SH-SY5Y (cell line): ENCODE measurements around the gene ZSCAN29.

ENCODE experiments used
- GATA2 ChIP-seq: IDR thresholded peaks from 2 replicates; pipeline ENCODE4 v1.6.1; 2011; ENCODE audit warnings: mild to moderate bottlenecking, low read depth, low read length
- GATA3 ChIP-seq: IDR thresholded peaks from 2 replicates; pipeline ENCODE4 v1.6.1; 2011; ENCODE audit warnings: low read depth, mild to moderate bottlenecking, low read length, moderate library complexity

Gene ZSCAN29

DNA sequence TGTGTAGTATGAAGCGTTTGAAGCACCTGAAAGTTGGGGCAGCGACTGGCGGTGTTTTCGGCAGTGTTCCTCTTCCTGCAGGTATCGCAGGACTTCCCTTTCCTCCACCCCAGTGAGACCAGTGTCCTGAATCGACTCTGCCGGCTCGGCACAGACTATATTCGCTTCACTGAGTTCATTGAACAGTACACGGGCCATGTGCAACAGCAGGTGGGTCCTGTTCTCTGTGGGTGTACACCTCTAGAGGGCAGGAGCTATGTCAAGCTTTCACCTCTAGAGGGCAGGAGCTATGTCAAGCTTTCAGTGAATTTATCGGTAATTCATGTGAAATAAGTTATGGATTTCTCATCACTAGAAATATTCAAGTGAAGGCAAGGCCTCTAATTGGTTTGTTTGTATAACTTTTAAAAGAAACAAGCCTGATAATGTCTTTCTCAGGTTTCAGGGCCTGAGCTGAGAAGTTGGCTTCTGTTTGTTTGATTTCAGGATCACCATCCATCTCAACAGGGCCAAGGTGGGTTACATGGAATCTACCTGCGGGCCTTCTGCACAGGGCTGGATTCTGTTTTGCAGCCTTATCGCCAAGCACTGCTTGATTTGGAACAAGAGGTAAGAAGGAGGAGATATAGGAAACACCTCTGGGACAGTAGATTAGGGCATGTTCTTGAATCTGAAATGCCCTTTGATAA, 5.3 kb upstream of the ZSCAN29 start:
- TF ChIP-seq GATA3 (no peak), GATA2 (no peak)

DNA sequence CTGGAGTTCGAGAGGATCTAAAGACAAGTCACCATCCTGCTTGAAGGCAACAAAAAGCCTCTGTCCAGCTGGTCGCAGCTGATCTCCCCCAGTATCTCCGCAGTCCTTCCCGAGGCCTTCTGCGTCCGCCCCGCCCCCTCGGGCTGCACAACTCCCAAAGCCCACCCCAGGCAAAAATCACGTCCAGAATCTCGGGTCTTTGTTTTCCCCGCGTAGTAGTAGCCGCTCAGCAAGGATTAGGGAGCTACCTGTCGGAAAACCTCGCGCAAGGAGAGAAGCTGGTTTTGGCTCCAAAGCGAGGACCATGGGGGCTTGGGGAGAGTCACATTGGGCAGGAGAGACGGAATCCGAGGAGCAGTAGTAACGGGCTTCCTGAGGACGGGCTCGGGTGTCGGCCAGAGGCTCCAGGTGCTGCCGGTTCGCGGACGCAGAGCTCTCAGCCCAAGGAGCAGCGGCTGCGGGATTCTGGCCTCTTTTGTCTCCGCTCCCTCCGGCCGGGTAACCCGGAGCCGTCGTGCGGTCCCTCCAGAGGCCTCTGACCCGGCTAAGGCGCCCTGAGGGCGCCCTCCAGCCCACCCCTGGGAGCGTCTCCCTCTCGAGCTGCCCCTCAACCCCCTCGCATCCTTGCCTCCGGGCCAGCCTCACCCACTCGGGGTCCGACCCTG, 401 bp downstream of the ZSCAN29 start:
- TF ChIP-seq GATA2: no peak
- no peak for TF ChIP-seq GATA3

DNA sequence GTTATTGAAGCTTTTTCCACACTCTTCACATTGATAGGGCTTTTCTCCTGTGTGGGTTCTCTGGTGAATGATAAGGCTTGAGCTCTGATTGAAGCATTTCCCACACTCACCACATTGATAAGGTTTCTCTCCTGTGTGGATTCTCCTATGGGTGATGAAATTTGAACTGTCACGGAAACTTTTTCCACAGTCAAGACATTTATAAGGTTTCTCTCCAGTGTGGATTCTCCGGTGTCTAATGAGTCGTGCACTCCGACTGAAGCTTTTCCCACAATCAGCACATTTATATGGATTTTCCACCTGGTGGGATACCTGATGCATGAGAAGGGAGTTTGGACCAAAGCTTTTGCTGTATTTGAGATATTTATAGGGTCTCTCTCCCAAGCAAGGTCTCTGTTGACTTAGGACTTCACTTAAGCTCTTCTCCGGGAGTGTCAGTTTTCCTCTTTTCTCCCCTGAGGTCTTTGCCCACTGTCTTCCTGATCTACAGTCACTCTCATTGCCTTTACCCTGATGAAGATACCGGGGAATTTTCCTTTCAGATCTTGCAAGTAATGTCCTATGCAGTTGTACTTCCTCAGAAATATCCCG, 9.4 kb downstream of the ZSCAN29 start:
- no peak for TF ChIP-seq GATA2
- no peak for TF ChIP-seq GATA3

DNA sequence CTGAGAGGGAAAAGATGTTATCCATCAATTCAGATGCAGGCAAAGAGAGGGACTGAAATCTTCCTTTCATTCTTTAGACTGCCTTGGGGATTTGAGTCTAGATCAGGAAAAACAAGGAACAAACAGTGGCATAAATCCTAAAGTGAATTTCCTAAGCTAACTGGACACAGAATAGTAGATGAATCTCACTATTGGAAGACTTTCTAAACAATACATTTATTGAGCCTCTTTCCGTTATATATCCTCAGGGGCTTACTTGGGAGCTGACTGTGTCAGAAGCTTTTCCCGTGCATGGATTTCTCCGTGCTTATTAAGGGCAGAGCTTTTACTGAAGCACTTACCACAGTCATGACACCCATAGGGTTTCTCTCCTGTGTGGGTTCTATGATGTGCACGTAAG, 10.0 kb downstream of the ZSCAN29 start:
- TF ChIP-seq GATA2: no peak
- no peak for TF ChIP-seq GATA3

DNA sequence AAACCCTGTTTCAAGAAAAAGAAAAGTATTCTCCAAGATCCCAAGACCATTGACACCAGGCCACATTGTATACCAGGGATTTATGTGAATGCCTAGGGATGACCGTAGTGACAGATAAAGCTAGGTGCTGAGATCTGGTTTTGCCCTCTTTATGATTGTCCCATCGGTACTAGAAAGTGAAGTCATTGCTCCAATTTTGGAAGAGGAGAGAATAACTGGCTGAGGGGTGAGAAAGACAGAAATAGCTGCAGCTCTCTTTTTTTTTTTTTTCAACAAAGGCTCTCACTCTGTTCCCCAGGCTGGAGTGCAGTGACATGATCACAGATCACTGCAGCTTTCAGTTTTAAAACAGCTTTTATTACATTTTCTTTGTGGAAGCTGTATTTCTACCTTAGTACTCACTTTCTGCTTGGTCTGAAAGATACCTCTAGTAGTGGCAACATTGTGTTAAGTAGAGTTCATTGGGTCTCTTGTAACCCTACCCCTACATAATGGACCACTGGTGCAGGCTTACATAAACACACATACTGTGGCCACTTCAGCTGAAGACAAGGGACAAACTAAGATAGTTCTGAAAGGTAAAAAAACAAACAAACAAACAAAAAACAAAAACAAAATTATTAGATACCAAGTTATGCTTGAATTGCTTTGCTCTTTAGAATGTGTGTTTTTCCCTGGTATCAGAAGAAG, 18.0 kb downstream of the ZSCAN29 start:
- no peak for TF ChIP-seq GATA3
- no peak for TF ChIP-seq GATA2

DNA sequence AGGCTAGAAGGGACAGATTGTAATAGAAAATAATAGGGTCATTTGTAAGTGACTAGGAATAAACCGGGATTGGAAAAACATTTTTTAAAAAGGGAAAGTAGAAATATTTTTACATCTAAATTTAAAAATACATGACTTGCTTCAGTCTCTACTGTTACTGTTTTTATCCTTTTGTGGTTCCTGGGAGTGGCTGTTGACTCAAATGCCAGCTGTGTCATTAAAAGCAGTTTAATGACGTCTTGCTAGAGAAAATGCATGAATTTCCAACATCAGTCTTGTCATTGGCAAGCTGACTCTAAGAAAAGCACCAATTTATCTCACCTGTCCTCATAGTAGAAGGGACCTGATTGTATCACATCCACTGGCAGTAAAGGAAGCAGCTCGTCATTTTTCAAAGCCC, 23.7 kb downstream of the ZSCAN29 start:
- TF ChIP-seq GATA3 (no peak), GATA2 (no peak)

DNA sequence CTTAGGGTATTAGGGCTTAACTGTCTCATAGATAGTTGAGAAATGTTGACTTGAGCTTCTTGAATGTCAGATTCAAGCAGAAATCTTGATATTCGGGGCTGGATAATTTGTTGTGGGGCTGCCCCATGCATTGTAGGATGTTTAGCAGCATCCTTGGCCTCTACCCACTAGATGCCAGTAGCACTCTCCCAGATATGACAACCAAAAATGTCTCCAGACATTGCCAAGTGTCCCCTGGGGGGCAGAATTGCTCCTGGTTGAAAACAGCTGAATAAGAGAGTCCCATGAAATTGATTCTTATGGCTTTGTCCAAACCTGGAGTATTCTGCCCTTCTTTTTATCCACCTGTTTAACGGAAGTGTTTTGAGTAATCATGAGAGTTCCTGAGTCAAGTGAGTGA, 24.5 kb downstream of the ZSCAN29 start:
- TF ChIP-seq GATA3: no peak
- no peak for TF ChIP-seq GATA2

DNA sequence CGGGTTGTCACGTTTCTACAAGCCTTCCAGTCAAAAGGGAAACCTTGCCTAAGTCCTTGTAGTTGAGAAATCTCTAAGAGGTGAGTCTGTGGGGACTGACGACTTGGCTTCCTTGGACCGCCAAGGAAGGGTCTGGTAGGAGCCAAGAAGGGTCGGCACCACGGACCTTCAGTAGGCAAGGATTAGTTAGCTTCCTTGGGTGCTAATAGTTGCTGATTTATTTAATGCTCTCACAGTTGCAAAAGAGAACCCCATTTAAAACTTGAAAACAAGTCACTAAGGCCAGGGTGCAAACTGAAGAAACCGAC, 40.1 kb downstream of the ZSCAN29 start:
- TF ChIP-seq GATA3 (no peak), GATA2 (no peak)

DNA sequence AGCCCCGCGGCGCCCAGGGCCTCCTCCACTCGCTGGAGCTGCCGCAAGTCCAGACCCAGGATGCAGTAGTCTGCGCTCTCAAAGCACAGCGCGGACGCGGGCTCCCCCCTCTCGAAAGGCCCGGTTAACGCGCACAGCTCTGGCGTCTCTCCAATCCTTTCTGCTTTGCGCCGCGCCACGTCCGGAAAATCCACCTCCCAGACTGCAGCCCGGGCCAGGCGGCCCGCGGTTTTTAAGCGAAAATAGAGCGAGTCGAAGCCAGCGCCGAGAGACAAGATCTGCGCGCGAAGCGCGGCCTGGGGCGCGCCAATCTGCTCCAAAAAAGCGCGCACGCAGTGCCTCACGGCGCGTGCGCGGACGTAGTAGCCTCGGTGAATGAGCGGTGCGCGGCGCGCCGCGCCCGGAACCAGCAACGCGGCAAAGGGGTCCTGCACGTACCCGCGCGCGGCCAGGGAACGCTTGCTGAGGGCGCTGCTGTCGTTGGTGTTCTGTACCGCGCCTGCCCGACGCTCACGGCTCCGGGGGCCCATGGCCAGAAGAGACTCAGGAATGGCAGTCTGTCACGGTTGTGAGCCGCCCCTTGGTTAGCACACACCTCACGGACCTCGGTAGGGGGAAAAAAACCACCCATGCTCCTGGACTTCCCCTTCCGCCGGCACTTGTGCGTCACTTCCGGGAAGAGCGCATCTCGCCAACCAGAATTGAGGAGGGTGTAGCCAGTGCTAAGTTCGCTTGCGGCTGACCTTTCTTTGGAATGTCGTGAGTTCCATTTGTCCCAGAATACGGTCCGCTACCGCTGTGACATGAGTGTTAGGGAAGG, 40.7 kb downstream of the ZSCAN29 start, which contains the start of gene LCMT2:
Gene LCMT2, minus strand, starts transcription at position 614 of the 820 bp plus-strand sequence. Its CDS starts 84 bp downstream, at position 530.
- peak; percentile 82 for TF ChIP-seq GATA2
- no peak for TF ChIP-seq GATA3

DNA sequence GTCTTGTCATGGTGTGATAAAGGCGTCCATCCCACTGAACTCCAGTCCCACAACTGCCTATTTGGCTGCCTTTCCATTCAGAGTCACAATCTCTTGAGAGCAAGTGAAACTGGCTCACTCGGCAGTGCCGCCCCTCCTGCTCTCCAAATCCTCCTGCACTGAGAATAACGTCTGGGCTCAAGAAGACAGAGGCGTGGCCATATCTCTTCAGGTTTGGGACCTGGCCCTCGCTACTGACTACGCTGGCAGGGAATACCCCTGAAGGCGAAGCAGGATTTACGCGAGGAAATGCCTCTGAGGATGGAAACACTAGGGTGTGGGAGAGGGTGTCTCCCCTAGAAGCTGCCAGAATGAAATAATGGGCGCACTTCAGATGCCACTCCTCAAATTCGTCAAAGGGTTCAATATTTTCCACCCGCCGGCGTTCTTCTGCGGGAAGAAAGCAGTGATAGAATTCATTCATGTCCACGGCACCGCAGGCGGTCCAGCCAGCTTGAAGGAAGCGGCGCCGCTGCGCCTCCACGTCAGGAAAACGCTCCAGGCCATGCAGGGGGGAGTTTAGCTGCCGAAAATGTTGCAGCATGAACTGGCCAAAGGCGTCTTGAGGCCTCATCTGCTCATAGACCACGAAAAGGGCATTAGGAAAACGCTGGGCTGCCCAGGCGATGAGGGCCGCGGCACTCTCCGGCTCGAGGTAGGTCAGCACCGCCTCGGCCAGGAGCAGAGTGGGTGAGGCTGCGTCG, 41.5 kb downstream of the ZSCAN29 start:
- no peak for TF ChIP-seq GATA3
- no peak for TF ChIP-seq GATA2

DNA sequence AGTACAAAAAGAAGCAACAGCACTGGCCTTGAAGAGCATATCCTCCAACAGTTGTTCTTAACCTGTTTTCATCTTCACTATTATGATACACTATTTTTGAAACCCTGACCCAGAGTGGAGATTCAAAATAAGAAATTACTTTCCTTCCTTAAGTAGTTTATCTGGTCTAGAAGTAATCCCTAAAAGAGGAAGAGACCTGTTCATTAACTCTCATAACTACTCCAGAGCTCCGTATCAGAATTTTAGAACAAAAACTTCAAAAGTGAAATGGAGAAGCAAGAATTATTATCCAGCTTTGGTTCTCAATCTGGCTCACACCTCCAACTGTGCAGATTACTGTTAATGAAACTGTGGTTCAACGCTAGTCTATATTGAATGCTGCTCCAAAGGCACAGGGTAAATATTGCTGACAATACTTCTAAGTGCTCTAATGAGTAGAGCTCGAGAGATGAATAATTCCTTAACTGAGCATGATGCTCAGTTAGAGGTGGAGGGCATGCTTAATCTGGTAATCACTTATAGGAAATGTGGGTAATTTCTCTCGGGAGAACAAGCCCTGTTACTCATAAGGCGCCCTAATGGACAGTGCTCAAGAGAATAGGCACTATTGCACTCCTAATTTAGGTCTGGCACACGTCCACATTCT, 45.7 kb downstream of the ZSCAN29 start:
- TF ChIP-seq GATA3 (no peak), GATA2 (no peak)

DNA sequence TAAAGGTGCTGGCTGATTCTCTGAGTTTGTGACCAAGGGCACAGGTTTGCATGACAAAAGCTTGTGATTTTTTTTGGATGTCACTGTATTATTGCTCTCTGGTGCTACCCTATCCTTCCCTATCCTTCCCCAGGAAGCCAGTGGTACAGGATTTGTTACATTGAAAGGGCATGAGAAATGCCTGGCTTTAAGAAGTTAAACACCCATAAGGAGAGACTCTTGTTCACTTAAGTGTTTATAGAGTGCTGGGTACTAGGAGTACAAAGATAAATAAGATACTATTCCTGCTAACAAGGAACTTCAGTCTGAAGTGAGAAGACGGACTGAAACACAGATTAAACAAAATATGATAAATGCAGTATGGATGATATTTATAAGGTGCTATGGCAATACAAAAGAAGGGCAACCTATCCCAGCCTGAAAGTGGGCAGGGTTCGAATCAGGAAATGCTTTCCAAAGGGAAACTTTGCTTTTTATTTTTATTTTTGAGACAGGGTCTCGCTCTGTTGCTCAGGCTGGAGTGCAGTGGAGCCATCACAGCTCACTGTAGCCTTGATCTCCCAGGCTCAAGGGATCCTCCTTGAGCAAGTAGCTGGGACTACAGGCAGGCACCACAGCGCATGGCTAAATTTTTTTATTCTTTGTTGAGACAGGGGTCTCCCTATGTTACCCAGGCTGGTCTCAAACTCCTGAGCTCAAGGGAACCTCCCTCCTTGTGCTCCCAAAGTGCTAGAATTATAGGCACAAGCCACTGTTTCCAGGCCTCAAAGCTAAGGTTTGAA, 51.7 kb downstream of the ZSCAN29 start:
- TF ChIP-seq GATA3 (no peak), GATA2 (no peak)
